Stimulated activated naive CD8-positive, alpha-beta T cell treated with anti-CD3 and anti-CD28 coated beads, Interleukin-15, Interleukin-2, amounts not matched to agents 100 U/mL and 50 U/mL, for 24 hours (primary cell): Measurements from ENCODE around the gene ERAS.
"Not testable (repeated sequence)": the region's sequence is repeated elsewhere in the genome, so short reads cannot be mapped to it uniquely, and the experiment has no call there.

ENCODE experiments used
- ATAC-seq: fragments of 150-1000 bp; cut with Tn5 transposase; one replicate; pipeline ENCODE4 v1.10.0; 2021
- DNase-seq: peaks from one replicate; pipeline ENCODE4 v3.0.0; 2021

Gene ERAS

GRCh38 chrX:48833542-48834138 is 7.3 kb downstream of the ERAS start:
- DNase-seq = no peak
- ATAC-seq = no peak

DNA sequence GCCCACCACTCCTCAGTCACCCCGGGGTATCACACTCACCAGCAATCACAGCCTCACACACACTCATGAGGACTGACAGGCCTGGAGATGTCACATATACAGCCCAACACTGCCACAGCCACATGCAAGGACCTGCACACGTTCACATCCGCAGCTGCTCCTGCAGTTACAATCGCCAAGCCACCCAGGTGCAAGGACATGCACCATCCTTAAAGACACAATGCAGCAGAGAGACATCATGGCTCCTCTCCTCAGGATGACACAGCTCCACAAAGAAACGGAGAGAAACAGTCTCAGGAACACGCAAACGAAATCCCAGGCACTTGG is 8.0 kb downstream of the ERAS start:
- no peak for DNase-seq
- no peak for ATAC-seq

- DNase-seq = peak; percentile 55
- peak; percentile 75 for ATAC-seq
These were observed 9.4 kb downstream of the ERAS start, which contains the start of gene PCSK1N for GRCh38 chrX:48835524-48836329. Gene PCSK1N, minus strand, starts transcription at chrX:48835610. Its CDS starts 78 bp downstream, at chrX:48835532.

GRCh38 chrX:48839686-48840085 is 13.4 kb downstream of the ERAS start:
- ATAC-seq (no peak), DNase-seq (no peak)

- DNase-seq (no peak), ATAC-seq (no peak)
These were observed 22.5 kb downstream of the ERAS start for GRCh38 chrX:48848847-48849246.

- no peak for ATAC-seq
- no peak for DNase-seq
These were observed 26.5 kb downstream of the ERAS start for GRCh38 chrX:48852857-48853256.

DNA sequence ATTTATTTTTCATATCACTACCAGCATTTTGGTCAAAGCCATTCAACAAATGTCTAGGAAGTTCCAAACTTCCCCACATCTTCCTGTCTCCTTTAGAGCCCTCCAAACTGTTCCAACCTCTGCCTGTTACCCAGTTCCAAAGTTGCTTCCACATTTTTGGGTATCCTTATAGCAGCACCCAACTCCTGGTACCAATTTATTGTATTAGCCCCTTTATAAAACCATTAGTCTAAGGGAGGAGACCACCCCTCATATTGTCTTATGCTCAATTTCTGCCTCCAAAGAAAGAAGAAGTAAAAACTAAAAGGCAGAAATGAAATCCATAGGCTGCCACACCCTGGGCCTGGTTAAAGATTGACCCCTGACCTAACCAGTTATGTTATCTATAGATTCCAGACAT is 27.2 kb downstream of the ERAS start:
- ATAC-seq, DNase-seq: not testable (repeated sequence)

DNA sequence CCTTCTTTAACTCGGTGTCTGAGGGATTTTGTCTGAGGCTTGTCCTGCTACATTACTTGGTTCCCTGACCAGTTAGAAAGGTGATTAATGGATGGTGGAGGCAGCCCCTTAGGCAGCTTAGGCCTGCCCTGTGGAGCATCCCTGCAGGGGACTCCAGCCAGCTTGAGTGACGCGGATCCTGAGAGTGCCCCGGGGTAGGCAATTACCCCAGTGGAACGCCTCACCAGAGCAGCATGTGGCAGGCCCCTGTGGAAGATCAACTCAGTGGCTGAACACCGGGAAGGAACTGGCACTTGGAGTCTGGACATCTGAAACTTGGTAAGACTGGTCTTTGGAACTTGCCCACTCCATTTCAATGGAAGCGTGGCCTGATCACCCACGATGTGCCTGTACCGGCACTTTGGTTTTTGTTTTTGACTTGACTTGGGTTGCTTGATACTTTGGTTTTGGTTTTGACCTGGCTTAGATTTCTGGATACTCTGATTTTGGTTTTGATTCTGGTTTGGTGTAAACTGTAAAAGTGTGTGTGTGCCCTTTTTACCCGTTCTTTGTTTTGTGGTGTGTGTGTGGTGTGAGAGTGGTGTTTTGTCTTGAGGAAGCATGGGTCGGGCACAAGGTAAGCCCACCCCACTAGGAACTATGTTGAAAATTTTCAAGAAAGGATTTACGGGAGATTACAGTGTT is 27.9 kb downstream of the ERAS start:
- DNase-seq, ATAC-seq: not testable (repeated sequence)

- no peak for ATAC-seq
- no peak for DNase-seq
These were observed 28.6 kb downstream of the ERAS start for GRCh38 chrX:48854898-48855297.

- ATAC-seq (no peak), DNase-seq (no peak)
These were observed 37.9 kb downstream of the ERAS start for GRCh38 chrX:48864210-48864609.

DNA sequence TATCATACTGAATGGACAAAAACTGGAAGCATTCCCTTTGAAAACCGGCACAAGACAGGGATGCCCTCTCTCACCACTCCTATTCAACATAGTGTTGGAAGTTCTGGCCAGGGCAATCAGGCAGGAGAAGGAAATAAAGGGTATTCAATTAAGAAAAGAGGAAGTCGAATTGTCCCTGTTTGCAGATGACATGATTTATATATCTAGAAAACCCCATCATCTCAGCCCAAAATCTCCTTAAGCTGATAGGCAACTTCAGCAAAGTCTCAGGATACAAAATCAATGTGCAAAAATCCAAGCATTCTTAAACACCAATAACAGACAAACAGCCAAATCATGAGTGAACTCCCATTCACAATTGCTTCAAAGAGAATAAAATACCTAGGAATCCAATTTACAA is 45.7 kb downstream of the ERAS start:
- DNase-seq, ATAC-seq: not testable (repeated sequence)

GRCh38 chrX:48876944-48877343 is 50.6 kb downstream of the ERAS start:
- not testable (repeated sequence) for ATAC-seq, DNase-seq
